HG03342 (cell line): ENCODE measurements around the gene RHOC.
"Not testable (repeated sequence)": the region's sequence is repeated elsewhere in the genome, so short reads cannot be mapped to it uniquely, and the experiment has no call there.

Source experiments
- ATAC-seq: cut with Tn5 transposase; IDR thresholded peaks from one replicate; pipeline ENCODE4 v1.9.1; 2021; ENCODE audit warnings: mild to moderate bottlenecking, moderate library complexity; ENCODE audit not compliant: unreplicated experiment

Gene RHOC

GRCh38 chr1:112706505-112707220 is at the start of gene RHOC:
Gene RHOC, minus strand, starts transcription at chr1:112707127. Its CDS starts 3,328 bp downstream, at chr1:112703799.
- peak; percentile 56 for ATAC-seq

DNA sequence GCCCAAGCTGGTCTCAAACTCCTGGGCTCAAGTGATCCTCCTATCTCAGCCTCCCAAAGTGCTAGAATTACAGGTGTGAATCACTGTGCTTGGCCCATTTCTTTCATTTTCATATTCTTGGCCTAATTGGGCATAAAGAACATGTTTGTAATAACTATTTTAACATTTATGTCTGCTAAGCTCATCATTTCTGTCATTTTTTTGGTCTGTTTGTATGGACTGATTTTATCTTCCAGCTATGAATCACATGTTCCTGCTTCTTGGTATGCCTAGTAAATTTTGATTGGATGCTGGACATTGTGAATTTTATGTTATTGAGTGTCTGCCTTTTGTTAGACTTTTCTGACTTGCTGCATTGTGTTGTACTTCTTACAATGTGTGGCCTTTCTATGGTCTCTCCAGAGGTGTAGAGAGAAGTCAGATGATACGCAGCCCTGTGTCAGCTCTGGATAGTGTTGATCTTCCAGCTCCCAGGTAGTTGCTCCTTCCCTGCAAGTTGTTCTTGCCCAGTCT is 47.2 kb upstream of the RHOC start:
- no peak for ATAC-seq

DNA sequence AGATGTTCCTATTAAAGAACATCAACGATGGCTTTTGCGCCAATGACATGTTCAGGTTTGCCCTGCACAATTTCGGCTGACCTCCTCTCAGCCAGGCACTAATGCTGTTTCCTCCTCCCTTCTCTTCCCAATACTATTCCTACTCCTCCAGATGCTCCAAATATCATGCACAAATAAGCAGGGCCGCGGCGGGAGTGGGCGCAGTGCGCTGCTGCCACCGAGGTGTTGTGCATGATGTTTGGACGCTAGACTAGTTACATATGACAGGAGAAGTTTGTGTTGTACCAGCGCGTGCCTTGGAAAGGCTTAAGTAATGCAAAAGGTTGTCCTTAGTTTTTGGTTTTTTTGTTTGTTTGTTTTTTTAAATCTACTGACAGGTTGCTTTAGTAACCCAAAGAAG is 41.5 kb upstream of the RHOC start:
- no peak for ATAC-seq

DNA sequence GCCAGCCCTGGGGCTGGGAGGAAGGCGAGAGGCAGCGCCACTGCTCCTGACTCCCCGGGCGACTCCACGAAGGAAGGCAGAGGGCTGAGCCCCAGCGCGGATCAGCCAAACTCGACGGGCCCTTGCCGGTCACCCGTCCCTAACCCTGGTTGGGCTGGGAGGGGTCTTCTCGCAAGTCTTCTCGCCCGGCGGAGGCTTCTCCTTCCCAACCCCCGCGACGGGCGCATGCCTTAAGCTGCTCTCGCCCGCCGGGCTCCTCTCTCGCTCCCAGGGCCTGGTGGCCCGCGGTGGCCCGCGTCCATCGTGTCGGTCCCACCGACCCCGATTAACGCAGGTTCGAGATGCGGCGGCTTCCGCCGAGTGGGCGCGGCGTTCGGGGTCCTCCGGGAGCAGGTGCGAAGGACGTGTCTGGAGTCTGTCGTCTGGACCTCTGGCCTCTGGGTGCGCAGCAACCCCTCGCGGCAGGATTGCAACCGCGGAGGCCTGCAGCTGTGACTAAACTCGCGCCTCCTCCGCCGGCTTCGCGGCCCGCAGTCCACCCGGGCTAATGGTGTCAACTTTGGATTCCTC is 37.2 kb upstream of the RHOC start:
- no peak for ATAC-seq

DNA sequence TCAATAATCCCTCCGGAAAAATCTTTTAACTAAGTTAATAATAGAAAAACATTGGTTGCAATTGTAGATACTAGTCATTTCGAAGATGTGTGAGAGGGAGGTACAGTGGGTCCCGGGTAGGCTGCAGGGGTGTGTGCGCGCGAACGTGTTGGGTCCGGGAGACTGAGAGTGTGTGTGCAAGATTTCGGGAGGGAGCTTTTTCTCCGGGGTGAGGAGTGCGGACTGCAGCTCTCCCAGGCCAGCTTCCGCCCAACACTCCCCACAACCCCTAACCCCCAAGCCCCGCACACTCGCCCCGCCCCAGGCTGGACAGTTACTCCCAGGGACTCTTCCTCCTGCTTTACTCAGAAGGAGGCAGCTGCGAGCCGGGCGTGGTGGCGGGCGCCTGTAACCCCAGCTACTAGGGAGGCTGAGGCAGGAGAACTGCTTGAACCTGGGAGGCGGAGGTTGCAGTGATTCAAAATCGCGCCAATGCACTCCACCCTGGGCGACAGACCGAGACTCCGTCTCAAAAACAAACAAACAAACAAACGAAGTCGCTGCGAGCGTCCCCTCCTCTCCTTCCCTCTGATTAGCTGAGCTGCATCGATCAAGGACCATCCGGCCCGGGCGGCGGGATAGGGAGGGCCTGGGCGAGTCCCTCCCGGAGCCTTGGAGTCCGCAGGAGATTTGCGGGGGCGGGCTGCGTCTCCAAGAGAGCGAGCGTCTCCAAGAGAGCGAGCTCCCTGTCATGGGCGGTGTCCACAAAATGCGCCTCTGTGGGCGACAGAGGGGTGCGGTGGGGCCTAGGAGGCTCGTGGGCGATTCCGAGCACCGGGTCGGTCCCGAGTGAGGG is 36.5 kb upstream of the RHOC start:
- ATAC-seq = no peak

DNA sequence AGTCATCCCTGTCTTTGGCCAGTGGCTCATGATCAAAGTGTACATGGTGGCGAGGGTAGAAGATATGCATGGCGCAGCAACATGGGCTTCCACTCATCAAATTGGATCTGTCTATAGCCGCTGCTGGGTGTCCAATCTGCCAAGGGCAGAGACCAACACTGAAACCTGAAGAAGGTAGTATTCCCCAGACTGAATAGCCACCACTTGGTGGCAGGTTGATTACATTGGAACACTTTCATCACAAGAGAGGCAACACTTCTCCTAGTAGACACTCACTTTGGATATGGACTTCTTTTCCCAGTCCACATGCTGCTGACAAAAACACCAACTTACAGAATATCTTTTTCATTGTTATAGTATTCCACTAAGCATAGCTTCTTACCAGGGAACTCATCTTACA is 30.6 kb upstream of the RHOC start:
- ATAC-seq = no peak

DNA sequence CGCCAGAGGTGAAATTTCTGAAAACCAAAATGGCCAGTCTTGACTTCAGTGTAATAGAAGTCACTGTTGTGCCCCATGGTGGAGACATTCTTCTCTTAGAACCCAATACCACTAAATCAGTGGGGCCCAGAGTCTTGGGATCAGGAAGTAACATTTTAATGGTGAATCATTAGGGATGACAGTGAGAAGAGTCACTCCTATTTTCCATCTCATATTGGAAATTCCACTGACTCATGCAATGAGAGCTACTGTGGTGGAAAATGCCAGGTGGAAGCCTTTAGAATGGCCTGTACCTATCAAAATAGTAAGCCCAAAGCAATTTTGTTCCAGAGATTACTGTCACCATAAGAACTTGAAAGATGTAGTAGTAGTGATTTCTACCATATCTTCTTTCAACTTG is 28.8 kb upstream of the RHOC start:
- ATAC-seq = no peak

DNA sequence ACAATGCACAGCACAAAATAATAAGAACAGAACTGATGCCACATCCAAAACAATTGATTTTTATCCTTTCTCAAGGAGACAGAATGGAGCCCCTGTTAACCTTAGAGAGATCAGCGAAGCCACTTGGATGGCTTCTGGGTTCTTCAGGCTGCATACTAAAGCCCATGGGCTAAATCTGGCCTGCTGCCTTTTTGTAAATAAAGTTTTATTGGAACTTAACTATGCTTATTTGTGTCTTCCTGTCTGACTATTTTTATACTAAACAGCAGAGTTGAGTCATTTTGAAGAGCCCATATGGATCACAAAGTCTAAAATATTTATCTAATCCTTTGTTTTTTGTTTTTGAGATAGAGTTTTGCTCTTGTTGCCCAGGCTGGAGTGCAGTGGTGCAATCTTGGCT is 24.5 kb upstream of the RHOC start:
- no peak for ATAC-seq

DNA sequence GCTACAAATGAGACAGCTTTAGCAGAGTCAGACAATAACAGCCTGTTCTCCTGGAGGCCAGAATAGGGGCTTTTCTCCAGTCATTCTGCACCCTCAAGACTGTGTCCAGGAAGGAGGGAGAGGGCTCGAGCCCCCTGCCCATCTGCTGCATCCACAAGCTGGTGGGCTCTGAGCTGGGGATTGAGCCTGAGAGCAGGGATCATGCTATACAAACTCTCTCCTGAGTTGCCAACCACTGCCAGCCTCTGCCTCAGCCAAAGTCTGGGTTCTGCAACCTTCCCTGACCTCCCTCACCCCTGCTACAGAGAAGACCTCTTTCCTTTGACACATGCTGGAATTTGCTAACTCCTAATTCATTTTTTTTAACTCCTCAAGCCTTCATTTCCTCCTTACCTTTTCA is 23.0 kb upstream of the RHOC start:
- no peak for ATAC-seq

GRCh38 chr1:112729011-112729410 is 22.1 kb upstream of the RHOC start:
- not testable (repeated sequence) for ATAC-seq

GRCh38 chr1:112728306-112728971 is 21.5 kb upstream of the RHOC start:
- not testable (repeated sequence) for ATAC-seq

- ATAC-seq = no peak
Observed at GRCh38 chr1:112727716-112728115, 20.8 kb upstream of the RHOC start.

- ATAC-seq = not testable (repeated sequence)
Observed at GRCh38 chr1:112724240-112724639, 17.3 kb upstream of the RHOC start.

DNA sequence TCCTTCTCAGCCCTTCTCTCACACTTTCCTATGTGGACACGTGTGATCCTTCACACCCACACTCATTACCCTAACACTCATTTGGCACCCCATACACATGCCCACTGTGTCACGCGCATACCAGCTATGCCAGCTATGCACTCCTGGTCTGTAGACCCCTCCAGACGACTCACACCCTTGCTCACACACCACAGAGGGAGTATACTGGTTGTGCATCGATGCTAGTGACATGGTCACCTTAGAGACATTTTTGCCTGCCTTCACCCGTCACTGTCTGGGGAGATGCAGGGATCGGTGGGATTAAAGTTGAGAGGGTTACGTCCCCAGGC is 16.5 kb upstream of the RHOC start:
- no peak for ATAC-seq

DNA sequence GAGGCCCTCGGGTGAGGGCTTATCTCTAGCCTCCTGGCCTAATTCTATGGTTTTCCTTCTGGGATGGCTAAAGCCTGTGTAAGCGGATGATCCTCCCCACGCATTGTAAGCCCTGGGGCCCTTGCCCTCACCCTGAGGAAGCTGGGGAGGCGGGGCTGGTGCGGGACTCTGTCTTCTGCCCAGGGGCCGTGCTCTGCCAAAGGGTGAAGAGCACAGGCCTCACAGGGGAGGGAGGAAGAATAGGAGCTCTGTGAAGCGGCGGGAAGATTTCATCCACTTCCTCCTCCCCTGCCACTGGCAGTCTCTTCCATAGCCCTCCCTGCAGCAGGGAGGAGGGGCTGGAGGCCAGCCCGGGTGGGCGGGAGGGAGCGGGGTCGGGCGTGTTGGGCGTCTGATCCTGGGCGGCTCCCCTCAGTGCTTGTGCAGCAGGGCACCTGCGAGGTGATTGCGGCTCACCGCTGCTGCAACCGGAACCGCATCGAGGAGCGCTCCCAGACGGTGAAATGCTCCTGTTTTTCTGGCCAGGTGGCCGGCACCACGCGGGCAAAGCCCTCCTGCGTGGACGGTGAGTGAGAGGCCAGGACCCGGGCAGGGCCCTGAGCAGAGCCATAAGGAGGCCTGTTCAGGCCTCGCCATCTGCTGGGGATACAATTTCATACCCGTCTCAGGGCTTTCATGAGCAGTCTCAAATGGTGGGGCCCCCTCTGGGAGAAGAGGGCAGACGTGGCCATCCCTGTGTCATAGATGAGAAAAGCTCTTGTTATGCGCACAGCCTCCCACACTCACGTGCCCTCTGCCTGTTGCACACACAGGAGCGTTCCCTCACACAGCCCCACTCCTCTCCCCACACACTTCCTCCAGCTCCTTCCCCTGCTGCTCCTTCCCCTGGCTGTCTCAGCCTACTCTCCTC is 15.9 kb upstream of the RHOC start:
- ATAC-seq = no peak

DNA sequence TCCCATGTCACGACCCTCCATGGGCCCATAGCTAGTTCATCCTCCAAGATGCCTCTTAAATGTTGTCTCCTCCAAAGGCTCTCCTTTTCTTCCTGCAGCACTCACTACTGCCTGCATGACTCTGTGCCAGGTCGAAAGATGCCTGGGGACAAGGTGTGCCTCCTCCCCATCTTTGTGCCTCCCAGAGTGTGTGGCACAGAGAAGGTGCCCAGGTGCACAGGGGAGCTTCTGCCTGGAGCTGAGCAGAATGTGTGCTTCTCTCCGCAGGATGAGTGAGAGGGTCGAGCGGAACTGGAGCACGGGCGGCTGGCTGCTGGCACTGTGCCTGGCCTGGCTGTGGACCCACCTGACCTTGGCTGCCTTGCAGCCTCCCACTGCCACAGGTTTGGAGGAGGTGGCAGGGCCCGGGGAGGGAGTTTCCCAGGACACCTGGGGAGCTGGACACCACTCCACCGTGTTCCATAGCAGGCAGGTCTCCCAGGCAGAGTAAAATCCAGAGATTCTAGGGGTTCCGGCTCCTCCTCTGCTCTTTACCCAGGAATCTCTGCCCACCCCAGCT is 15.1 kb upstream of the RHOC start:
- no peak for ATAC-seq

DNA sequence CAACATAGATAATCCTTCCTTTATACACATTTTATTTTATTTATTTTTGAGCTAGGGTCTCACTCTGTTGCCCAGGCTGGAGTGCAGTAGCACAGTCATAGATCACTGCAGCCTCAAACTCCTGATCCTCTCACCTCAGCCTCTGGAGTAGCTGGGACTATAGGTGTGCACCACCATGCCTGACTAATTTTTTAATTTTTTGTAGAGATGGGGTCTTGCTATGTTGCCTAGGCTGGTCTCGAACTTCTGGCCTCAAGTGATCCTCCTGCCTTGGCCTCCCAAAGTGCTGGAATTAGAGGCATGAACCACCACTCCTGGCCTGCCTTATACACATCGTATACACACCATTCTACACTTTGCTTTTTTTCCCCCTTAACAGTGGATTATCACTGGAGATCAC is 14.4 kb upstream of the RHOC start:
- not testable (repeated sequence) for ATAC-seq

- no peak for ATAC-seq
Observed at GRCh38 chr1:112720800-112721199, 13.9 kb upstream of the RHOC start.

DNA sequence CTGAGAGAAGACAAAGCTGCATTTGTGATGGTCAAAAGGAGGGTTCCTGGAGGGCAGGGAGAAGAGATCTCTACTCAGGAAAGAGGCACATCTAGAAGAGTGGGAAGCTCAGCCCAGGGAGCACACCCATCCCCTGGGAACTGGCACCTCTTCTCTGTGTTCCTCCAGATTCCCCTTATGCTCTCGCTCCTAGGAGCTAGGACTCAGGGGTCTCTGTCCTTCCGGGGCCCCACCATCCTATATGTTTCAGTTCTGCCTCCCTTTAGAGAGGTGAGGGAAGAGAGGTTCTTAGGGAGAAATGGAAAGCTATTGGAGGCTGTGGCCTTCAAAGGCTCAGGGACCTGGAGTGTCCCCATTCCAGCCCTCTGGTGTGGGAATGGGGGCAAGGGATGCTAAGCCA is 12.8 kb upstream of the RHOC start:
- ATAC-seq = no peak
